Astrocyte (in vitro differentiated cells and primary cell): ENCODE data around the gene AOAH.

Source experiments
- EZH2 ChIP-seq: IDR thresholded peaks from 2 replicates; pipeline ENCODE4 v1.6.1; 2012; ENCODE audit warnings: mild to moderate bottlenecking, low read length, inconsistent platforms; ENCODE audit not compliant: insufficient read depth
- TF ChIP-seq, protein P1 (sequence below): IDR thresholded peaks from 2 replicates; pipeline ENCODE4 v1.5.1; 2011; ENCODE audit warnings: low read depth, mild to moderate bottlenecking, inconsistent platforms, low read length, moderate library complexity; ENCODE audit not compliant: insufficient read depth

GRCh38 chr7:36598054-36598674 is 126.1 kb downstream of the AOAH start:
- TF ChIP-seq EZH2, result no peak
- TF ChIP-seq, protein P1, sequence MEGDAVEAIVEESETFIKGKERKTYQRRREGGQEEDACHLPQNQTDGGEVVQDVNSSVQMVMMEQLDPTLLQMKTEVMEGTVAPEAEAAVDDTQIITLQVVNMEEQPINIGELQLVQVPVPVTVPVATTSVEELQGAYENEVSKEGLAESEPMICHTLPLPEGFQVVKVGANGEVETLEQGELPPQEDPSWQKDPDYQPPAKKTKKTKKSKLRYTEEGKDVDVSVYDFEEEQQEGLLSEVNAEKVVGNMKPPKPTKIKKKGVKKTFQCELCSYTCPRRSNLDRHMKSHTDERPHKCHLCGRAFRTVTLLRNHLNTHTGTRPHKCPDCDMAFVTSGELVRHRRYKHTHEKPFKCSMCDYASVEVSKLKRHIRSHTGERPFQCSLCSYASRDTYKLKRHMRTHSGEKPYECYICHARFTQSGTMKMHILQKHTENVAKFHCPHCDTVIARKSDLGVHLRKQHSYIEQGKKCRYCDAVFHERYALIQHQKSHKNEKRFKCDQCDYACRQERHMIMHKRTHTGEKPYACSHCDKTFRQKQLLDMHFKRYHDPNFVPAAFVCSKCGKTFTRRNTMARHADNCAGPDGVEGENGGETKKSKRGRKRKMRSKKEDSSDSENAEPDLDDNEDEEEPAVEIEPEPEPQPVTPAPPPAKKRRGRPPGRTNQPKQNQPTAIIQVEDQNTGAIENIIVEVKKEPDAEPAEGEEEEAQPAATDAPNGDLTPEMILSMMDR, result no peak
